ENCODE measurements around the gene FZD10.

The FZD10 gene
- long read RNA-seq = 0 reads

GRCh38 chr12:130162267-130162666 is at the start of gene FZD10:
TSS of gene FZD10 (plus strand) at chr12:130162464. CDS start at chr12:130162943, 479 bp downstream.
- Histone ChIP-seq H3K27me3 (ENCODE audit: insufficient read depth, poor library complexity, severe bottlenecking) (peaks cover 32% of the 10 kb centered on the region), H3K27ac (replicated peaks) (no peak within 1 kb of the TSS), H3K4me3 (replicated peaks; ENCODE audit: insufficient read depth, low read length) (no peak within 1 kb of the TSS)
- TF ChIP-seq REST (IDR thresholded peaks at IDR 0.05; ENCODE audit: insufficient replicate concordance, low read depth) = no peak
- no peak for DNase-seq (ENCODE audit: low read depth in 1 of 2, low spot score in 1 of 2)

GRCh38 chr12:130114952-130115351 is 47.3 kb upstream of the FZD10 start:
- H3K27ac ChIP-seq (replicated peaks) = no peak overlapping the region
- TF ChIP-seq POLR2AphosphoS5 (IDR thresholded peaks at IDR 0.05; ENCODE audit: low read depth) = no peak
- TF ChIP-seq, protein P1, sequence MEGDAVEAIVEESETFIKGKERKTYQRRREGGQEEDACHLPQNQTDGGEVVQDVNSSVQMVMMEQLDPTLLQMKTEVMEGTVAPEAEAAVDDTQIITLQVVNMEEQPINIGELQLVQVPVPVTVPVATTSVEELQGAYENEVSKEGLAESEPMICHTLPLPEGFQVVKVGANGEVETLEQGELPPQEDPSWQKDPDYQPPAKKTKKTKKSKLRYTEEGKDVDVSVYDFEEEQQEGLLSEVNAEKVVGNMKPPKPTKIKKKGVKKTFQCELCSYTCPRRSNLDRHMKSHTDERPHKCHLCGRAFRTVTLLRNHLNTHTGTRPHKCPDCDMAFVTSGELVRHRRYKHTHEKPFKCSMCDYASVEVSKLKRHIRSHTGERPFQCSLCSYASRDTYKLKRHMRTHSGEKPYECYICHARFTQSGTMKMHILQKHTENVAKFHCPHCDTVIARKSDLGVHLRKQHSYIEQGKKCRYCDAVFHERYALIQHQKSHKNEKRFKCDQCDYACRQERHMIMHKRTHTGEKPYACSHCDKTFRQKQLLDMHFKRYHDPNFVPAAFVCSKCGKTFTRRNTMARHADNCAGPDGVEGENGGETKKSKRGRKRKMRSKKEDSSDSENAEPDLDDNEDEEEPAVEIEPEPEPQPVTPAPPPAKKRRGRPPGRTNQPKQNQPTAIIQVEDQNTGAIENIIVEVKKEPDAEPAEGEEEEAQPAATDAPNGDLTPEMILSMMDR (IDR thresholded peaks at IDR 0.05; ENCODE audit: insufficient read depth, low read length) = no peak
- H3K27me3 ChIP-seq (ENCODE audit: insufficient read depth, poor library complexity, severe bottlenecking) = no peaks in the 10 kb centered on the region
- H3K4me3 ChIP-seq (replicated peaks; ENCODE audit: insufficient read depth, low read length) = no peak overlapping the region
- no peak for DNase-seq (ENCODE audit: low read depth in 1 of 2, low spot score in 1 of 2)

- no peak for DNase-seq (ENCODE audit: low read depth in 1 of 2, low spot score in 1 of 2)
- TF ChIP-seq REST (IDR thresholded peaks at IDR 0.05; ENCODE audit: insufficient replicate concordance, low read depth) = no peak
- Histone ChIP-seq H3K27me3 (ENCODE audit: insufficient read depth, poor library complexity, severe bottlenecking) (no peaks in the 10 kb centered on the region), H3K4me3 (replicated peaks; ENCODE audit: insufficient read depth, low read length) (no peak overlapping the region), H3K27ac (replicated peaks) (no peak overlapping the region)
Observed at GRCh38 chr12:130115646-130116045, 46.6 kb upstream of the FZD10 start.

DNA sequence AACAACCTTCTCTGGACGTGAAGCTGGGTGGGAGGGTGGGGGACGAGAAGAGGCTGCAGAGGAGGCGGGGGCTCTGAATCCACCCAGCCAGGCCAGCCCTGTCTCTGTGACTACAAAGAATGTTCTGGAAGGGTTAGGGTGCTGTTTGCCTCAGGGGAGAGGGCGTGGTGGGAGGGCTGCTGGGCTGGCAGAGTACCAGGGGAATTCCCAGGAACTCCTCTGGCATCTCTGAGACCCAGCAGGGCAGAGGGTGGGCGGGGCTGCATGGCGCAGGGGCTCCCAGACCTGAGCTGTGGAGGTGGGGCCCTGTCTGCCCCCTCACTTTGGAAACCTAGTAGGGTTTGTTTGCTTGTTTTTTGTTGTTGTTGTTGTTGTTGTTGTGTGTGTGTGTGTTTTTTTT is 45.5 kb upstream of the FZD10 start:
- no peak overlapping the region for H3K4me3 ChIP-seq (replicated peaks; ENCODE audit: insufficient read depth, low read length)
- no peak overlapping the region for H3K27ac ChIP-seq (replicated peaks)
- no peaks in the 10 kb centered on the region for H3K27me3 ChIP-seq (ENCODE audit: insufficient read depth, poor library complexity, severe bottlenecking)
- DNase-seq (ENCODE audit: low read depth in 1 of 2, low spot score in 1 of 2) = no peak
- no peak for TF ChIP-seq GABPA (IDR thresholded peaks at IDR 0.05; ENCODE audit: low read depth)
- TF ChIP-seq POLR2AphosphoS5 (IDR thresholded peaks at IDR 0.05; ENCODE audit: low read depth) = no peak
- no peak for TF ChIP-seq REST (IDR thresholded peaks at IDR 0.05; ENCODE audit: insufficient replicate concordance, low read depth)
- TF ChIP-seq SPI1 (IDR thresholded peaks at IDR 0.05; ENCODE audit: borderline replicate concordance, low read depth) = no peak

DNA sequence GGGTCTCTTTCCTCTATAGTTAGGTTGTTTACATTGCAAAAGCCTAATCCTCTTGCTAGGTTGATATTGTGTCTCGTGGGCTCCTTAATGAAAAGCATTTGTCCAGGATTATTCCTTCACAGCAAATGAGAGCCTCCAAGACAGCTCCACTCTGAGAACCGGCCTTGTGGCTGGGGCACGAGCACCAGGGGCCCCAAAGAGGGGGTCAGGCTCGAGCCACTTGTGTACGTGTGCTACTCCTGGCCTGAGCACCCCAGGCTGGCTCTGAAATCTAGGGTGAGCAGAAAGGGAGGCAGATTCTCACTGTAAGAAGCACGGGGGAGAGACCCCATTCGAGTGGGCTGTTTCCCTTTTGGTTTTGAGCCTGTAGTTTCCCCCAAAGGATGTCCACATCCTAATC is 45.0 kb upstream of the FZD10 start:
- Histone ChIP-seq H3K27me3 (ENCODE audit: insufficient read depth, poor library complexity, severe bottlenecking) (no peaks in the 10 kb centered on the region), H3K27ac (replicated peaks) (no peak overlapping the region)
- DNase-seq (ENCODE audit: low read depth in 1 of 2, low spot score in 1 of 2) = no peak

More for the DNA sequence above, 45.0 kb upstream of the FZD10 start:
- TF ChIP-seq, protein P1 (IDR thresholded peaks at IDR 0.05; ENCODE audit: insufficient read depth, low read length) = no peak
- TF ChIP-seq REST (IDR thresholded peaks at IDR 0.05; ENCODE audit: insufficient replicate concordance, low read depth) (no peak), SPI1 (IDR thresholded peaks at IDR 0.05; ENCODE audit: borderline replicate concordance, low read depth) (no peak), GABPA (IDR thresholded peaks at IDR 0.05; ENCODE audit: low read depth) (no peak), POLR2AphosphoS5 (IDR thresholded peaks at IDR 0.05; ENCODE audit: low read depth) (no peak)
- H3K4me3 ChIP-seq (replicated peaks; ENCODE audit: insufficient read depth, low read length) = no peak overlapping the region

Measured in HL-60 (cell line).